SJSA1 (cell line): ENCODE measurements around the gene FRMD4A. TPM values are rescaled to one million over a fixed set of nuclear protein-coding genes. Genes with fewer than 3 reads are reported as not detected.
A peak's percentile ranks its signal among the peaks of the same experiment; 100 is the strongest.
"Not testable (repeated sequence)": the region's sequence is repeated elsewhere in the genome, so short reads cannot be mapped to it uniquely, and the experiment has no call there.

Source experiments
- DNase-seq, 2 experiments: peaks; one replicate each; pipeline ENCODE4 v3.0.0-alpha.2; 2015 to 2020; ENCODE audit warnings: low spot score in 2 of 2, low read depth in 1 of 2
- H3K27ac ChIP-seq: fragments of 250-450 bp; sonication (Bioruptor Pico); 2 replicates; pipeline ENCODE4 v1.5.1; 2020; ENCODE audit warnings: mild to moderate bottlenecking, moderate library complexity
- H3K27me3 ChIP-seq: fragments of 250-450 bp; sonication (Bioruptor Pico); replicated peaks from 2 replicates; pipeline ENCODE4 v1.5.1; 2020; ENCODE audit warnings: mild to moderate bottlenecking, moderate library complexity
- H3K36me3 ChIP-seq: fragments of 250-450 bp; sonication (Bioruptor Pico); 2 replicates; pipeline ENCODE4 v1.5.1; 2020; ENCODE audit warnings: mild to moderate bottlenecking
- H3K4me1 ChIP-seq: fragments of 250-450 bp; sonication (Bioruptor Pico); replicated peaks from 2 replicates; pipeline ENCODE4 v1.6.1; 2021; ENCODE audit warnings: mild to moderate bottlenecking
- H3K4me3 ChIP-seq: fragments of 250-450 bp; sonication (Bioruptor Pico); 2 replicates; pipeline ENCODE4 v1.5.1; 2020; ENCODE audit warnings: mild to moderate bottlenecking
- H3K9me3 ChIP-seq: fragments of 250-450 bp; sonication (Bioruptor Pico); replicated peaks from 2 replicates; pipeline ENCODE4 v1.5.1; 2020; ENCODE audit warnings: mild to moderate bottlenecking
- total RNA-seq: library from RNA; depleted of rRNA; stranded (reverse); fragments of >200 nt; shearing (Covaris generic); gene quantifications from 2 replicates; pipeline ENCODE4 v1.2.3, GENCODE V29; 2014

FRMD4A gene
- total RNA-seq, 1 experiment from 2014 or later: 6.2 TPM

- Histone ChIP-seq H3K9me3 (no peaks in the 10 kb centered on the region; the same call in 1 of the 2 replicates), H3K4me1 (no peaks in the 10 kb centered on the region)
These were observed 70.8 kb downstream of the FRMD4A start for GRCh38 chr10:14259696-14260566.

DNA sequence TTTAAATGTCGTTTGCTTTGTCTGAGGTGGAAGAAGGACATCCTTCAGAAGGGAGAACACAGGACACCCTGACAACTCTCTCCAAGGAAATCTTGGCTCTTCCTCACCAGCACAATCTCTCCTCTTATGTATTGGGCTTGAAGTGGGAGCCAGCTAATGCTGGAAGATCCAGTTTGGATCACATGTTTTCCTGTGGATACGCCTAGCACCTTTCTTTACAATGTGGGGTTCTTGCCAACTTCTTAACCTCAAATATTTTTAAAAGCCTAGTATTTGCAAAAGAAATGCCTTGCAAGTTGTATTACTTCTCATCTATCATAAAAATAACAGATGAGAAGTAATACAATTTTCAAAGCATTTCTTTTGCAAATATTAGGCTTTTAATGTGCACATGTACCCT lies 76.4 kb downstream of the FRMD4A start:
- Histone ChIP-seq H3K27ac (no peak overlapping the region), H3K4me1 (no peaks in the 10 kb centered on the region), H3K9me3 (no peaks in the 10 kb centered on the region), H3K27me3 (peaks cover 4% of the 10 kb centered on the region), H3K4me3 (no peak overlapping the region), H3K36me3 (no peaks in the 10 kb centered on the region)
- no peak for DNase-seq

More at GRCh38 chr10:14259696-14260566, 70.8 kb downstream of the FRMD4A start:
- Histone ChIP-seq H3K27me3 (peaks cover 9% of the 10 kb centered on the region), H3K36me3 (no peaks in the 10 kb centered on the region), H3K27ac (no peak overlapping the region), H3K4me3 (no peak overlapping the region)
- DNase-seq: no peak

DNA sequence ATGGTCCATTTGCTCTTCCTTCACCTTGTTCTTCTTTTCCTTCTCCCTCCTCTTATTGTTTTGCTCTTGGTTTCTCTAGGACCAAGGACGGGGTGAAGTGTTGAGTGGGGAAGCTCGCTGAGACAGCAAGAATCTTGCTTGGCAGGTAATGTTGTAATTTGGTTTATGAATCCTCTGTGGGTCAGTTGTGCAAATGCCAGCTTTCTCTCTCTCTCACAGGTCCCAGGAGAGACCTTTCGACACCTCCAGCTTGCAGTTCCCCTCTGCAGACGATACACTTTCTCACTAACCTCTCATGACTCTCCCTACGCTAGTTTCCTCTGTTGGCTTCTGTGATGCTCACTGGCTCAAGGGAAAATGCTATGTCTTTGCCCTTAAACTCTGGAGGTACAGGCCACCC lies 77.0 kb downstream of the FRMD4A start:
- Histone ChIP-seq H3K4me3 (no peak overlapping the region), H3K27ac (no peak overlapping the region), H3K27me3 (peaks cover 4% of the 10 kb centered on the region; the same call in 1 of the 2 replicates), H3K4me1 (no peaks in the 10 kb centered on the region), H3K36me3 (no peaks in the 10 kb centered on the region), H3K9me3 (no peaks in the 10 kb centered on the region)
- DNase-seq: no peak

DNA sequence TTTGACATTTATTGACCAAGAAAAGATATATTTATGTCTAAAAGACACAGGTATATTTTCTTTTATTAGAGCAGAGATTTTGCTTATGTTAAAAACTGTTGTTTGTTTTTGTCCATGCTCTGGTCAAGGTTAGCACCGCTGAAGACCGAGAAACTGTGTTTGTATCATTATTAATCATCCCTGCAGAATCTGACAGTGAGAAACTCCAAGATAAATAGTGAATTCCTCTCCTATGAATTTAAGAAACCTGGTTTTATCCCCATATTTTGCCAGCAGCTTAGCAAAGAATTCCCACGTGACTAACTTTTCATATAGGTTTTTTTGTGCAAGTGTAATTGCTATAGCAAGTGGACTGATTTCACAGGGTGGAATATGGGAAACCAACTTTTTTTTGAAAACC lies 77.6 kb downstream of the FRMD4A start:
- Histone ChIP-seq H3K4me1 (no peaks in the 10 kb centered on the region), H3K36me3 (no peaks in the 10 kb centered on the region), H3K4me3 (no peak overlapping the region), H3K27ac (no peak overlapping the region), H3K9me3 (no peaks in the 10 kb centered on the region), H3K27me3 (no peaks in the 10 kb centered on the region; the same call in 1 of the 2 replicates)
- DNase-seq: no peak

- H3K4me3 ChIP-seq: no peak overlapping the region
- H3K36me3 ChIP-seq: no peaks in the 10 kb centered on the region
- H3K4me1 ChIP-seq: no peaks in the 10 kb centered on the region
- no peak for DNase-seq
- no peaks in the 10 kb centered on the region; the same call in 1 of the 2 replicates for H3K27me3 ChIP-seq
- no peak overlapping the region for H3K27ac ChIP-seq
- no peaks in the 10 kb centered on the region for H3K9me3 ChIP-seq
These were observed 80.1 kb downstream of the FRMD4A start for GRCh38 chr10:14250496-14251076.

- Histone ChIP-seq H3K4me3 (no peak overlapping the region), H3K27me3 (no peaks in the 10 kb centered on the region), H3K27ac (no peak overlapping the region), H3K9me3 (no peaks in the 10 kb centered on the region), H3K36me3 (no peaks in the 10 kb centered on the region), H3K4me1 (peaks cover 12% of the 10 kb centered on the region)
- DNase-seq: no peak
These were observed 83.2 kb downstream of the FRMD4A start for GRCh38 chr10:14247377-14248116.

DNA sequence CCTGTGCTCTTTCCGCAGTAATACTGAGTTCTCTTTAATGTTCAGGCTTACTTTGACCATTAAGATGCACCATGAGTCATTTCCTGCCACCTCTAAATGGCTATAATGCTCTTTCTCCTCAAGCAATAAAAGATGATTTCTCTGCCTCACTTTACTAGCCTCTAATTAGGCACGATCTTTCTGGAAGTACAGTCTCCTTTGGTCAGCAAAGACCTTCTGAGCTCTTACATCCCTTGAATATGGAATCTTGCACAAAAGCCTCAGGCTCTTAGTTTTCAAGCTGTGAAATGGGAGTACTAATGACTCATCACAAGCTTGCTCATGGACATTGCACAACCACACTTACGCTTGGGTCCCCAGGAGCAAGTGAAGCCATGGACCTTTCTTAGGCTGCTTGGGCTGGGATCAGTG lies 85.9 kb downstream of the FRMD4A start:
- H3K27me3 ChIP-seq: no peaks in the 10 kb centered on the region

GRCh38 chr10:14244147-14244546 lies 86.6 kb downstream of the FRMD4A start:
- no peaks in the 10 kb centered on the region for H3K27me3 ChIP-seq
- no peaks in the 10 kb centered on the region for H3K9me3 ChIP-seq
- no peak overlapping the region for H3K27ac ChIP-seq
- DNase-seq: no peak
- H3K4me1 ChIP-seq: peaks cover 12% of the 10 kb centered on the region
- no peaks in the 10 kb centered on the region for H3K36me3 ChIP-seq
- no peak overlapping the region for H3K4me3 ChIP-seq

More for the DNA sequence above, 85.9 kb downstream of the FRMD4A start:
- H3K9me3 ChIP-seq: no peaks in the 10 kb centered on the region
- H3K4me1 ChIP-seq: peaks cover 12% of the 10 kb centered on the region
- no peak overlapping the region for H3K4me3 ChIP-seq
- DNase-seq: peak in 1 of 2 experiments; percentile 18
- H3K27ac ChIP-seq: no peak overlapping the region
- no peaks in the 10 kb centered on the region for H3K36me3 ChIP-seq

- no peak for DNase-seq
- Histone ChIP-seq H3K4me1 (peaks cover 12% of the 10 kb centered on the region), H3K4me3 (no peak overlapping the region), H3K36me3 (no peaks in the 10 kb centered on the region), H3K9me3 (no peaks in the 10 kb centered on the region), H3K27ac (no peak overlapping the region), H3K27me3 (no peaks in the 10 kb centered on the region)
These were observed 87.5 kb downstream of the FRMD4A start for GRCh38 chr10:14243221-14243620.

DNA sequence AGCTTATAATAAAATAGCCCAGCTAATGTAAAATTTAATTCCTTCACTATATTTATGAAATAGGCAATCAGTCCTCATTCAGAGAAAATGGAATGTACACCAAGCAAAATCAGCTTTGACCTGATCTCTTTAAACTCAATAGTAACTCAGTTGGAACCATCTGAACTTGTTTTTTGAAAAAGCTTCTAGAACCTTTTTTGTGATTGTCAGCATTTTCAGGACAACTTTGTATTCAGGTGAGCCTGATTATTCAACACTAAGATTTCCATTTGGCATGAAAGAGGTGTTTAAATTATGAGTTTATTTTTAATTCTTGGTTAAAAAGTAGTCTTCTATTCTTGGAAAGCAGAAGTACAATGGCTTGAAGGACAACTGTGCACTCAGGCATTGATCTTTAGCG lies 89.5 kb downstream of the FRMD4A start:
- Histone ChIP-seq H3K27ac (no peak overlapping the region), H3K27me3 (no peaks in the 10 kb centered on the region), H3K36me3 (no peaks in the 10 kb centered on the region), H3K4me3 (no peak overlapping the region), H3K9me3 (no peaks in the 10 kb centered on the region), H3K4me1 (peaks cover 12% of the 10 kb centered on the region)
- no peak for DNase-seq

DNA sequence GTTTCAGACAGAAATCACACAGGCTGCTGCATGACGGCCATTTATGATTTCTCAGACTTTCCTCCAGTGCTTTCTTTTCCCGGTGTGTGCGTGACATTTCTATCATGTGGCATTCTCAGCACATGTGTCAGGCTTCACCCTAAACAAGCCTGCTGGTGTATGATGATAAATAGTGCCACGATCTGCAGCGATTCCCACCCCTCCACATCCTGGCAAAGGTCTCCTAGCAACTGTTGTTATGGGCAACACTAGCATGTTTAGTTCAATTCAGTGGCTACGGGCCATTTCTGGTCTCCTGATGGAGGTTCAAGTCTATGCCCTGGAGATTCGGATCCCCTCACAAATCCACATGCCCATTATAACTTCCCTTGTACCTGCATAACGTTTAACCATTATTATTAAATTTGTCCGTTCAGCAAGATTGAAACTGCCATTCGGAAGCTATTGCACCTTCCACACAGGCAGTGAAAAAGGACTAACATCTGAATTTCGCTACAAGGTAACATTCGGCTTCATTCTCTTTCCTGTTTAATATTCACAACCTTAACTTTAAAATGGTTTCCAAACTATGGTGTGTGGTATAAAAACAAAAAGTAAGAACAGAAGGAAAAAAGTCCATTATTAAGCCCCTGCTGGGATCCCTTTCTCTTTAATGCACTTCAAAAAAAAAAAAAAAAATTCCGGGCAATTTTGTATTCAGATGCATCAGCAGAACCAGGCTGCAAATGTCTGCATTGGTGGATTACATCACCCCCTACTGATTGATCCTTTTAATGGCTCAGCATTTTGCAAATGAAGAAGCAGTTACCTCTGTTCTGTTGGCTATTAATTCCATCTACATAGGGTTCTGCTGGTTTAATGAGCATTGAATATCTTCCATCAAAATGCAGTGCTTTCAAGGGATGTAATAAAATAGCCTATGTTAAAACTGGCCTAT lies 90.2 kb downstream of the FRMD4A start:
- no peak overlapping the region for H3K4me3 ChIP-seq
- H3K27me3 ChIP-seq: no peaks in the 10 kb centered on the region
- H3K27ac ChIP-seq: no peak overlapping the region
- DNase-seq: no peak
- no peaks in the 10 kb centered on the region for H3K36me3 ChIP-seq
- peaks cover 12% of the 10 kb centered on the region for H3K4me1 ChIP-seq
- no peaks in the 10 kb centered on the region for H3K9me3 ChIP-seq

DNA sequence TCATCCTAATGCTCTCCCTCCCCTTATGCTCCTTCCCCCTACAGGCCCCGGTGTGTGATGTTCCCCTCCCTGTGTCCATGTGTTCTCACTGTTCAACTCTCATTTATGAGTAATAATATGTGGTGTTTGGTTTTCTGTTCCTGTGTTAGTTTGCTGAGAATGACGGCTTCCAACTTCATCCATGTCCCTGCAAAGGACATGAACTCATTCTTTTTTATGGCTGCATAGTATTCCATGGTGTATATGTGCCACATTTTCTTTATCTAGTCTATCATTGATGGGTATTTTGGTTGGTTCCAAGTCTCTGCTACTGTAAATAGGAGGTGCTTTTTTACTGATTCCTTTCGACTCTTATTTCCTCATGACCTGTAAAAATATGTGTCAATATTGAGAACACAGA lies 92.1 kb downstream of the FRMD4A start:
- DNase-seq, H3K36me3 ChIP-seq, H3K4me1 ChIP-seq, H3K27me3 ChIP-seq, H3K4me3 ChIP-seq, H3K9me3 ChIP-seq, H3K27ac ChIP-seq: not testable (repeated sequence)

- DNase-seq: no peak
- no peaks in the 10 kb centered on the region for H3K4me1 ChIP-seq
- H3K27ac ChIP-seq: no peak overlapping the region
- no peaks in the 10 kb centered on the region for H3K9me3 ChIP-seq
- H3K4me3 ChIP-seq: no peak overlapping the region
- H3K36me3 ChIP-seq: no peaks in the 10 kb centered on the region
- 0 out of 2 replicates have a peak, but pooled peaks cover 6% of the 10 kb centered on the region for H3K27me3 ChIP-seq
These were observed 94.4 kb downstream of the FRMD4A start for GRCh38 chr10:14236341-14236740.
